Measurements from ENCODE around the gene RHO.

Gene RHO

GRCh38 chr3:129579991-129580390 lies 51.6 kb downstream of the RHO start:
- DNase-seq (ENCODE audit: low spot score): no peak

- no peak for DNase-seq (ENCODE audit: low spot score)
These were observed 53.2 kb downstream of the RHO start for GRCh38 chr3:129581623-129582022.

GRCh38 chr3:129582799-129583198 lies 54.4 kb downstream of the RHO start:
- no peak for DNase-seq (ENCODE audit: low spot score)

GRCh38 chr3:129583289-129583688 lies 54.9 kb downstream of the RHO start:
- DNase-seq (ENCODE audit: low spot score): no peak

- no peak for DNase-seq (ENCODE audit: low spot score)
These were observed 56.2 kb downstream of the RHO start for GRCh38 chr3:129584631-129585030.
